GM18858 (cell line): ENCODE results near the gene FNDC3B.

Experiments
- ATAC-seq: cut with Tn5 transposase; IDR thresholded peaks from one replicate; pipeline ENCODE4 v1.9.1; 2021; ENCODE audit not compliant: unreplicated experiment

The FNDC3B gene

DNA sequence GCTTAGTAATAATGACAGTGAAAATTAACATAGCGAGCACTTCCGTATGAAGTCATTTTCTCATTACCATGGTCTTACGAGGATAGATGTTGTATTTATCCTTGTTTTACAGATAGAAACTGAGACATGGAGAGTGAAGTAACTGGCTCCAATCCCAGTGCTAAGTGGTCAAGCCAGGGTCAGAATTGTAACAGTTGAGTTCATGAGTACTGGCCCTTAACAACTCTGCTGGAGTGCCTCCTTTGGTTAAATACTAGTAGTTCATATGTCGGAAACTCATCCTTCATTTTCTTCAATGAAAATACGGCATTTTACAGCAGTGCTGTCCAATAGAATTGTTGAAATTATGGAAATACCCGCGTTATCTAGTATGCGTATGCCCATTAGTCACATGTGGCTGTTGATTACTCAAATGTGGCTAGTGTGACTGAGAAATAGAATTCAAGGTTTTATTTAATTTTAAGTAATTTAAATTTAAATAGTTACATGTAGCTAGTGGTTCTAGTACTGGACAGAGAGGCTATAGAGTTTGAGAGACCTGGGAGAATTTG is 32.5 kb downstream of the FNDC3B start:
- no peak for ATAC-seq

- no peak for ATAC-seq
Observed at GRCh38 chr3:172072543-172072942, 33.2 kb downstream of the FNDC3B start.

GRCh38 chr3:172073262-172073915 is 34.0 kb downstream of the FNDC3B start:
- ATAC-seq, result no peak

DNA sequence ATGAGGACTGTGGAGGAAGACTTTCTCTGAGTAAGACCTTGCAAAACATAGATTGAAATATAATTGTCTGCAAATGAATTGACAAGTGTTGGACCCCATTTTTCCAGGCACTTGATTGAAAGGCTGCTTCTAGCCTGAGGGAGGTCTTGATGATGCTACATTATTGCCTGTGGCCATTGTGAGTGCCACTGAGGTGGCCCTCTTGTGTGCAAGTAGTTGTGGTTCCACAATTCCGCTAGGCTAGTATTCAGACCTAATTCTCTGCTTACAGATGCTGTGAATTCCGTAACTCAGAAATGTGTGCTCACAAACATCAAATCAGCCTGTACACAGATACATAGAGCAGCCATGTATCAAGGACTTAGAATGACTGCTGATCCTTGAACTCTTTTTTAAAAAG is 34.7 kb downstream of the FNDC3B start:
- no peak for ATAC-seq

- no peak for ATAC-seq
Observed at GRCh38 chr3:172074586-172074985, 35.2 kb downstream of the FNDC3B start.

DNA sequence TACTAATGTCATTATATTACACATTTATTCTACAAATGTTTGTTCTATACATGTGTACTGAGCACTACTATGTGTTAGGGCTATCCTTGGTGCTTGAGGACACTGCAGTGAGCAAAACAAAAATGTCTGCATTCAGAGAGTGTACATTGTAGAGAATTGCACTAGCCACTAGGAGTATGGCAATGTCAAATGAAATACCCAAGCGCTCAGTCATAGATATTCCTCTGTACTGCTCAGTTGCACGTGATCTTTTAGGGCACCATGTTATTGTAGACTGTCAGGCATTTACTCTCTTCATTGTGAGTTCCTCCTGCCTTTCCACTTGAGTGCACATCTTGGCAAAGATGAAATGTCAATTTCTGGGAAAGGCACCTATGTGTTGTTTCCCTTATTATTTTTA is 36.8 kb downstream of the FNDC3B start:
- no peak for ATAC-seq

DNA sequence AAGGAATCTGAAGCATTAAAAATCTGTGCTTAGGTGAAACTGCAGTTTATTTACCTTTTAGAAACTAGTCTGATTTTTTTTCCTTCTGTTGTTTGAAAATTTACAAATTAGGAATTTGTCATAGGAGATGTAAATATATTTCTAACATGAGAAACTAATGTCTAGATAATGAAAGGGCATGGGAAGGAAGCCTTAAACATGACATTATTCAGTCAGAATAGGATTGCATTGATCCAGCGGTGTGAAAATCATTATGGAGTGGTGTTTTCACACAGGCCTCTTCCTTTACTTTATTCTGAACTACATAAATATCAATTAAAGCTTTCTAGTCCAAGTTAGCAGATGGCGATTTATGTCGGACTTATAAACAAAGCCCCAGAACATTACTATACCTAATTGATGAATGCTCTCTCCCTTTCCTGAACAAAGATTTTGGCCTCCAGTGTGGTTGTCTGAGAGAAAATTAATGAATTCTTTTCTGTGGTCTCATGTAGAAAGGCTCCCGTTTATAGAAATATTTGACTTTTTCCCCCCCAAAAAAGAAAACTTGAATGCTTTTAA is 37.9 kb downstream of the FNDC3B start:
- ATAC-seq, result no peak

GRCh38 chr3:172078244-172078643 is 38.9 kb downstream of the FNDC3B start:
- no peak for ATAC-seq

- ATAC-seq, result no peak
Observed at GRCh38 chr3:172078721-172079120, 39.3 kb downstream of the FNDC3B start.

DNA sequence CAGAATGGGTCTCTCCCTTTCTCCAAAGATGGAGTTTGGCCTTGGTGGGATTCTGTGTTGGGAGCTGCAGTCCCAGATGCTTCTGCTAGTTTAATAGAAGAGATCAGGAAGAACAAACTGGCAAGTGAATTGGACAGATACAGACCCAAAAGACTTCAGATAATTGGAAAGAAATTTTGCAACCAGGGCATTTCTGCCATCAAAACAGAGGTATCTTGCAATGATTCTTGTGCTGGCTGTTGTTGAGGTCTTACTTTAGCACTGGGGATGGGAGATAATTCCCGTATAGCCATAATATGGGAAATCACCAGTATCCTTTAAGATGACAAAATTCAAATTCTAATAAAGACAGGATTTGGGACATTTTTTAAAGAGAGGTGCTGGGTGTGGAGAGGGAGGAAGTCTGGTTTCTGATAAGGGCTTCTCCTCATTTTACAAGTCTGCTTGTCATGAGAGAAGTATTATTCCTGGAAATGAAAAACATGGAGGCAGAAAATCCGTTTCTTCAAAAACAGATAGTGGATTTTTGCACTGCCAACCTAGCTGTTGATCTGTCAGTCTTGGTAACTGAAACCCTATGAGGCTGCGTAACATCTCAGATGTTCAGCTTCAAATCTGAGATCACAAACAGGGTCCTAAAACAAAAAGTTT is 40.1 kb downstream of the FNDC3B start:
- ATAC-seq, result no peak

DNA sequence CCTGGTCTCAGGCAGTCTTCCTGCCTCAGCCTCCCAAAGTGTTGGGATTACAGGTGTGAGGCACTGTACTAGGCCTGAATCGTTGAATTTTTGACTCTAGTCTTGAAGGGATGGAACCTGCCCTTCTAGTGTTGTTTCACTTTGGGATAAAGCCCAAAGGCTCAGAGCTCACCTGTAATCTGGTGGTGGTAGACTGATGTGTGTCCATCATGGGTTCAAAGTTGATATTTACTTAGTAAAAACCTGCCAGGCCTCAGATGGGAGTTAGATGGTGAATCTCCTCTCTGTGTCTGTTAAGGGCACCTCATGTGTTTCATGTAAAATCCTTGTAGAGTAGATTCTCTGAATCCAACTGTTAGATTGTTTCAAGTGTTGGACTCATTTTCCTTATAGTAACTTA is 41.1 kb downstream of the FNDC3B start:
- no peak for ATAC-seq

DNA sequence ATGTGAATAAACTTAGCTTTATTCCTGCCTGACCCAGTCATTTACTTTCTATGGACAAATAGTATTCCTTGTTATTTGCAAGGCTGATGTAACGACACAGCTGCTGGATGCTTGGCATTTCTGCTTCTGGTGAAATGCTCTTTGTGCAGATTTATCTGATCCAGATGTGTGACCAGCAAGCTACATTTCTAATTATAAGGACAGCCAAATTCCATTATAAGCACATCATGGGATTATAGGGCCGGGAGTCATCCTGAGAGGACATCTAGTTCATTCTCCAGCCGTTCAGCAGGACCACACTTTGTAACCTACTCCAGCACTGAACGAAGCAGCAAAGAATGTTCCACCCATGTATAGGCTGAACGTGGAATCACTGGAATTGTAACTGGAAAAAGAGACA is 42.9 kb downstream of the FNDC3B start:
- ATAC-seq, result no peak

- ATAC-seq, result no peak
Observed at GRCh38 chr3:172082820-172083513, 43.6 kb downstream of the FNDC3B start.

DNA sequence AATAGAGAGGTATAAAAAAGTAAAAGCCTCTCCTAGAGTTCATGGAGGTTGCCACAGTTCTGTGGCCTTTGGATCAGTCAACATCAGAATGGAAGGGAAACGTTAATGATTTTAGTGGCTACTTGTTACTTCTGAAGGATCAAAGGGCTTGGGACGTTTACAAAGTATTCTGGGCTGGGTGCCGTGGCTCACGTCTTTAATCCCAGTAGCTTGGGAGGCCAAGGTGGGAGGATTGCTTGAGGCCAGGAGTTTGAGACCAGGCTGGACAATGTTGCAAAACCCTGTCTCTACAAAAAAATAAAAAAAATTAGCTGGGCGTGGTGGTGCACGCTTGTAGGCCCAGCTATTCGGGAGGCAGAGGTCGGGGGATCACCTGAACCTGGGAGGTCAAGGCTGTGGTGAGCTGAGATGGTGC is 44.6 kb downstream of the FNDC3B start:
- ATAC-seq, result no peak

DNA sequence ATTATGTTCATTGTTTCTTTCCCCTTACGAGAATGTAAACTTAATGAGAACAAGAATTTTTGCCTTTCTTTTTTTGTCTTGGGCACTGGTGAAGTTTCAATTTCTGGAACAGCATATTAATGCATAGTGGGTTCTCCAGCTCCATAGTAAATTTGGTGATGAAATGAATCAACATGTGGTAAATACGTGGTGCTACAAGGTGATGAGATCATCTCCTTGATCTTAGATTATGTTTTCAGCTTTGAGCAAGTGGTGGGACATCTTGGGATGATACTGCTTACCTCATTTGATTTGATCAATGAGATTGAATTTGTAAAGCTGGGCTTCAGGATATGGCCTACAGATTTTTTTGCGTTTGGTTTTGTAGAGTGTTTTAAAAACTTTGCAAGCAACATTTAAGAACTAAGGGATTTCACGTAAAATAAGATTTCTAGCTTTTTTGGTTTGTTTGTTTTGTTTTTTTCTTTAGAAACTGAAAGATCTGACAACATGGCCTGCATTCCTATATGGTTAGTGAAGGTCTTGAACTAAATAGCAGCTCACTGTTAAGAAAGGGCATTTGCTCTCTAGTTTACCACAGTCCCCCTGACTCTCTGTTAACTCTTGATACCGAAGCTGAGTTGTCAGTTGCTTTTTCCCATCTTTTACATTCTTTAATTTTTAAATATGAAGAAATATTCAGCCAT is 45.6 kb downstream of the FNDC3B start:
- ATAC-seq, result no peak

DNA sequence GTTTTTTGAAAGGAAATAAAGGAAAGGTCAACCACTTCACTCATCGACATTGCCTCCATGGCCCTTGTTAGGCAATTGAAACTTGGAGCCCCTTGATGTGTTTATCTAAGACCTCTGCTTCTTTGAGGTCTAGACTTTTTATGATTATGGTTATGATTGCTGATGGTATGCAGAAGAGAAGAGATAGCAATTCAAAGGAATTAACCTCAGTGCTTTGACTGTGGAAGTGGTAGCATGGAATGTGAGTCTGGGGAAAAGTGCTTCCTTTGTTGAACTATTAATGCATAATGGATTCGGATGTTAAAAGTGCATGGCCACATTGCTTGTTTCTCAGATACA is 46.1 kb downstream of the FNDC3B start:
- ATAC-seq, result no peak

DNA sequence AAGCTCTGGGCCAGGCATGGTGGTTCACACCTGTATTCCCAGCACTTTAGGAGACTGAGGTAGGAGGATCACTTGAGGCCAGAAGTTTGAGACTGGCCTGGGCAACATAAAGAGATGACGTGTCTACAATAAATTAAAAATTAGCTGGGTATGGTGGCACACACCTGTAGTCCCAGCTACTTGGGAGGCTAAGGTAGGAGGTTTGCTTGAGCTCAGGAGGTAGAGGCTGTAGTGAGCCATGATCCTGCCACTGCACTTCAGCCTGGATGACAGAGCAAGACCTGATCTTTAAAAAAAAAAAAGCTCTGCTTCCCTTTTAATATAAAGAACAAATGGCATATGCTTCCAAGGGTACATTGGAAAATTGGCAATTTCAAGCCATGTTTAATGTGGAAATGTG is 46.7 kb downstream of the FNDC3B start:
- ATAC-seq, result no peak

GRCh38 chr3:172087198-172087597 is 47.8 kb downstream of the FNDC3B start:
- ATAC-seq, result no peak

DNA sequence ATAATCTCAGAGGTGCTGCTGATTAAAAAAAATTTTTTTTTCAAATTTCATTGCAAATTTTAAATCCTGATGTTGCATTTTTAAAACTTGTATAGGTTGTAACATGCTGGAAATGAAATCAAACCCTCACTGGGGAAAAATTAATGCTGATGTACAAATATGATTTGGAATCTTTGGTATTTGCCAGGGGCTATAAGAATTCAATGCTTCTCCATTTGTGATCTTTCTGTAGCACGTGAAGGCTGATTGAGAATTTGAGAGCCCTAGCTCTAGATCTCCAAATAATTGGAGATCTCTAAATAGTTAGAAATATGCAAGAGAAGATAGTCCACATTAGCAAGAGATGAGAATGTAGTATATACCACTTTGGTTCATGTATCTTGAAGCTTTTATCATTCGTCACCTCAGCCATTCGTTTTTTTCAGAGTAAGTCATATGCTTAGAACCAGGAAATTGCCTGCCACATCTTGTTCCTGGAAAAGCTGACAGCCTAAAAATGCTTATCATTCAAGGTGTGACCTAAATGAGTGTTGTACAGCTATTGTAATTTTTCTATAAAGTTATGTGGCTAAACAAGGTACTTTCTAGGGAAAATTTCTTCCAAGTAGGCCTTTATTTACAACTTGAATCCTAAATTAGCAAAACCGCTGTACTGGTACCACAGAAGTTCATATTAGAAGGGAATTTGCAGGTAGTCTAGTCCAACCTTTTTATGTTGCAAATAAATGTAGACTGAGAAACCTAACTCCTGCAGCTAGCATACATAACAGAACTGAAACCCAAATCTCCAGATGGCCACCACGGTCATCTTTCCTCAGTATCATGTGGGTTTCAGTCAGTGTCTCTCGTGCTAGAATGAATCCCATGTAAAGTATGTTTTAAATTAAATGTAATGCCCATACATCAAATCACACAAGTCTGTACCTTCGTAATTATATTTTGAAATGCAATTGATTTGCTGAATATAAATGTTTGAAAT is 48.5 kb downstream of the FNDC3B start:
- ATAC-seq, result peak; percentile 80

DNA sequence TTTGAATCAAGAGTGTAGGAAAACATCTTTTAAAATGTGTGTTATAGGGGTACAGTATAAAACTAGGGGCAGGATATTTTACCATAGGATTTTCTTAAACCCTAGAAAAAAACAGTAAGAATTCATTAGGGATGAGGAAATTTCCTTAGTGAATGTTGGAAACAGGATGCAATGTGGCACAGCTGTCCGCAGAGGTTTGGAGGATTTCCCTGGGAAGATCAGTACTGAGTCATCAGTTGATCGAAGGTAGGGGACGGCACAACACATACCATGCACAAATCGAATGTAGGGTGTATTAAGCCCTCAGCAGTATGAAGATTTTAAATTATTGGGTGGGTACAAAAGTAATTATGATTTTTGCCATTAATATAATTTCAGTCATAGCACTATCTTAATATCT is 49.9 kb downstream of the FNDC3B start:
- no peak for ATAC-seq
